H1 (cell line): ENCODE results near the gene PRKCA. TPM values are rescaled to one million over a fixed set of nuclear protein-coding genes. Genes with fewer than 3 reads are reported as not detected.

Experiments used
- CREB1 ChIP-seq: IDR thresholded peaks from 2 replicates; pipeline ENCODE4 v1.6.1; 2012; ENCODE audit warnings: inconsistent platforms
- MAX ChIP-seq: IDR thresholded peaks from 2 replicates; pipeline ENCODE4 v1.6.1; 2012; ENCODE audit warnings: inconsistent platforms
- RNF2 ChIP-seq: fragments of 200-900, 300-1000 bp; sonication (generic); IDR thresholded peaks from 2 replicates; pipeline ENCODE4 v1.7.1; 2016; ENCODE audit warnings: borderline replicate concordance, low read depth, mild to moderate bottlenecking, antibody characterized with exemption, low read length; ENCODE audit not compliant: poor library complexity, severe bottlenecking; ENCODE audit errors: missing control alignments
- TCF12 ChIP-seq: IDR thresholded peaks from 2 replicates; pipeline ENCODE4 v1.6.1; 2011; ENCODE audit warnings: low read depth, mild to moderate bottlenecking, low read length
- polyA plus RNA-seq, 7 experiments: library from polyadenylated mRNA; depleted of rRNA in 3 of 7; stranded (reverse) in 5 of 7; unstranded in 2 of 7; fragments of >200 nt in 5 of 7; fragments of 200-250 nt in 2 of 7; gene quantifications; 1 replicate in 5 of 7; 2 replicates in 1 of 7; 4 replicates in 1 of 7; pipeline versions ENCODE4 v1.2.1 to v1.2.3, GENCODE V29; 2011 to 2013; ENCODE audit warnings: missing spikeins in 2 of 7, mixed read lengths in 2 of 7
- total RNA-seq: library from RNA; stranded (reverse); fragmentation: NEBNext Ultra II Directional; extraction: Animal tissue kit (Norgen Biotek cat#: 25700); gene quantifications from 2 replicates; pipeline ENCODE4 v1.2.1, GENCODE V29; 2021

Gene PRKCA
- total and polyA plus RNA-seq, 2 of the 8 experiments (the other 6 are each of a cell fraction or from before 2014, with no cell fraction given): 5.8 to 17.8 TPM

- no peak for TF ChIP-seq RNF2
- no peak for TF ChIP-seq MAX
- no peak for TF ChIP-seq TCF12
- TF ChIP-seq CREB1: no peak
These were observed 62.6 kb downstream of the PRKCA start (continued) for GRCh38 chr17:66364990-66365490.
